PC-3 (cell line): ENCODE measurements around the gene SHISAL2A. TPM values are rescaled to one million over a fixed set of nuclear protein-coding genes. Genes with fewer than 3 reads are reported as not detected.

Experiments
- ATAC-seq: fragments of 200-7000 bp; cut with Tn5 transposase; 2 replicates; pipeline ENCODE4 v1.9.1; 2020; ENCODE audit warnings: mild to moderate bottlenecking, moderate library complexity
- BruUV-seq: library from RNA; stranded (reverse); fragments of 400-500 nt; replicated peaks from 2 replicates; lab custom pipeline; 2021; lab: Mats Ljungman, UMichigan
- CTCF ChIA-PET: fragments of 300-600 bp; sonication (Branson Sonifier 250); formaldehyde crosslinking; loops from one replicate; lab custom pipeline; 2022; ENCODE audit warnings: antibody characterized with exemption; lab: Charles Lee
- POLR2A ChIA-PET: fragments of 300-600 bp; sonication (Branson Sonifier 250); formaldehyde crosslinking; loops from one replicate; lab custom pipeline; 2022; ENCODE audit warnings: antibody characterized with exemption; ENCODE audit not compliant: unreplicated experiment; lab: Charles Lee
- DNase-seq: peaks from one replicate; pipeline ENCODE4 v3.0.0-alpha.2; 2015
- H2AFZ ChIP-seq: fragments of 300-600 bp; sonication (generic); 2 replicates; pipeline ENCODE4 v1.6.0; 2016; ENCODE audit warnings: antibody characterized with exemption, low read length
- H3F3A ChIP-seq: fragments of 300-600 bp; sonication (generic); one replicate; pipeline ENCODE4 v1.6.0; 2017; ENCODE audit warnings: antibody characterized with exemption, low read length, control low read depth, mild to moderate bottlenecking; ENCODE audit not compliant: unreplicated experiment
- H3K27ac ChIP-seq: fragments of 300-600 bp; sonication (generic); 2 replicates; pipeline ENCODE4 v1.5.1; 2016; ENCODE audit warnings: mild to moderate bottlenecking, low read length
- H3K27me3 ChIP-seq: fragments of 300-600 bp; sonication (generic); 2 replicates; pipeline ENCODE4 v1.6.1; 2016; ENCODE audit warnings: low read length, mixed read lengths
- H3K36me3 ChIP-seq: fragments of 300-600 bp; sonication (generic); 2 replicates; pipeline ENCODE4 v1.6.1; 2016; ENCODE audit warnings: low read depth, mixed run types, low read length, mixed read lengths
- H3K4me1 ChIP-seq: fragments of 300-600 bp; sonication (generic); 2 replicates; pipeline ENCODE4 v1.5.1; 2016; ENCODE audit warnings: low read length; ENCODE audit not compliant: insufficient read depth
- H3K4me2 ChIP-seq: fragments of 300-600 bp; sonication (generic); 2 replicates; pipeline ENCODE4 v1.6.0; 2016; ENCODE audit warnings: low read length
- H3K4me3 ChIP-seq: fragments of 300-600 bp; sonication (generic); 2 replicates; pipeline ENCODE4 v1.5.1; 2016; ENCODE audit warnings: mild to moderate bottlenecking, low read length, mixed read lengths
- H3K79me2 ChIP-seq: fragments of 300-600 bp; sonication (generic); 2 replicates; pipeline ENCODE4 v1.6.1; 2017; ENCODE audit warnings: low read length, mixed read lengths
- H3K9ac ChIP-seq: fragments of 300-600 bp; sonication (generic); 2 replicates; pipeline ENCODE4 v1.6.0; 2016; ENCODE audit warnings: mild to moderate bottlenecking, low read length
- H3K9me2 ChIP-seq: fragments of 300-600 bp; sonication (generic); replicated peaks from 2 replicates; pipeline ENCODE4 v1.6.1; 2016; ENCODE audit warnings: mixed run types, low read length, mixed read lengths
- H3K9me3 ChIP-seq: fragments of 300-600 bp; sonication (generic); 2 replicates; pipeline ENCODE4 v1.6.1; 2016; ENCODE audit warnings: low read length, mixed read lengths
- H4K20me1 ChIP-seq: fragments of 300-600 bp; sonication (generic); 2 replicates; pipeline ENCODE4 v1.6.1; 2016; ENCODE audit warnings: low read length, mixed read lengths
- CTCF ChIP-seq: fragments of 300-600 bp; sonication (generic); conservative IDR thresholded peaks from 2 replicates; pipeline ENCODE4 v1.5.1; 2017; ENCODE audit warnings: antibody characterized with exemption, low read depth, mild to moderate bottlenecking, low read length
- EZH2 ChIP-seq: fragments of 300-600 bp; sonication (generic); IDR thresholded peaks from one replicate; pipeline ENCODE4 v1.6.1; 2017; ENCODE audit warnings: antibody characterized with exemption, mild to moderate bottlenecking, low read length; ENCODE audit not compliant: unreplicated experiment
- EZH2phosphoT487 ChIP-seq: fragments of 300-600 bp; sonication (generic); IDR thresholded peaks from 2 replicates; pipeline ENCODE4 v1.6.1; 2018; ENCODE audit warnings: mild to moderate bottlenecking, antibody characterized with exemption, low read length, borderline replicate concordance
- intact Hi-C: fragments of 100-400 bp; cut with micrococcal nuclease; formaldehyde crosslinking; loops from 2 replicates; pipeline ENCODE4 v1.9.0; 2023
- total RNA-seq: library from RNA; depleted of rRNA; stranded (reverse); fragments of >200 nt; gene quantifications from 2 replicates; pipeline ENCODE4 v1.2.3, GENCODE V29; 2014

SHISAL2A gene
- total RNA-seq, 1 experiment from 2014 or later = not detected

- no peak for TF ChIP-seq EZH2phosphoT487
- no peak for TF ChIP-seq EZH2
- TF ChIP-seq CTCF = no peak
- ChIA-PET CTCF (no interaction called here), POLR2A (no interaction called here)
- BruUV-seq = no TSS peak
- no peaks in the 10 kb centered on the region for H3K79me2 ChIP-seq
- H3K27me3 ChIP-seq = no peaks in the 10 kb centered on the region
- no peaks in the 10 kb centered on the region for H3K4me1 ChIP-seq
- intact Hi-C loops = no loop called here
- H2AFZ ChIP-seq = no peak overlapping the region
- H3K4me3 ChIP-seq = no peak overlapping the region
- H3K27ac ChIP-seq = no peak overlapping the region
- H4K20me1 ChIP-seq = no peaks in the 10 kb centered on the region
- no peak for DNase-seq
- H3K4me2 ChIP-seq = no peak overlapping the region
- no peak overlapping the region for H3K9ac ChIP-seq
- no peaks in the 10 kb centered on the region for H3K9me2 ChIP-seq
- H3K36me3 ChIP-seq = no peaks in the 10 kb centered on the region
- ATAC-seq = no peak
- H3F3A ChIP-seq = no peaks in the 10 kb centered on the region
- peaks cover 9% of the 10 kb centered on the region for H3K9me3 ChIP-seq
These were observed 9.2 kb upstream of the SHISAL2A start for GRCh38 chr1:52623812-52624211.

- no peak overlapping the region for H3K9ac ChIP-seq
- no peaks in the 10 kb centered on the region for H4K20me1 ChIP-seq
- no peak overlapping the region for H2AFZ ChIP-seq
- ChIA-PET CTCF (no interaction called here), POLR2A (no interaction called here)
- no peaks in the 10 kb centered on the region for H3K4me1 ChIP-seq
- DNase-seq = no peak
- intact Hi-C loops = no loop called here
- no peak overlapping the region for H3K4me3 ChIP-seq
- no peak for ATAC-seq
- no peak overlapping the region for H3K27ac ChIP-seq
- TF ChIP-seq EZH2phosphoT487 (no peak), EZH2 (no peak), CTCF (no peak)
- no peak overlapping the region for H3K4me2 ChIP-seq
- H3F3A ChIP-seq = no peaks in the 10 kb centered on the region
- no TSS peak for BruUV-seq
- H3K79me2 ChIP-seq = no peaks in the 10 kb centered on the region
- H3K9me2 ChIP-seq = no peaks in the 10 kb centered on the region
- H3K36me3 ChIP-seq = no peaks in the 10 kb centered on the region
- no peaks in the 10 kb centered on the region for H3K27me3 ChIP-seq
- H3K9me3 ChIP-seq = peaks cover 4% of the 10 kb centered on the region; the same call in 1 of the 2 replicates
These were observed 5.9 kb upstream of the SHISAL2A start for GRCh38 chr1:52627028-52627427.

GRCh38 chr1:52628614-52629324 is 4.2 kb upstream of the SHISAL2A start:
- no peak for TF ChIP-seq CTCF
- TF ChIP-seq EZH2 = no peak
- TF ChIP-seq EZH2phosphoT487 = no peak
- Histone ChIP-seq H3K79me2 (no peaks in the 10 kb centered on the region), H3F3A (no peaks in the 10 kb centered on the region), H3K4me3 (no peak overlapping the region), H3K9me2 (no peaks in the 10 kb centered on the region), H3K4me1 (no peaks in the 10 kb centered on the region), H3K27ac (no peak overlapping the region), H3K9me3 (0 out of 2 replicates have a peak, but pooled peaks cover 1% of the 10 kb centered on the region), H4K20me1 (no peaks in the 10 kb centered on the region), H3K4me2 (no peak overlapping the region), H2AFZ (no peak overlapping the region), H3K27me3 (0 out of 2 replicates have a peak, but pooled peaks cover 13% of the 10 kb centered on the region), H3K9ac (no peak overlapping the region), H3K36me3 (no peaks in the 10 kb centered on the region)
- ATAC-seq (no peak), DNase-seq (no peak)
- POLR2A ChIA-PET = no interaction called here
- no TSS peak for BruUV-seq
- CTCF ChIA-PET = no interaction called here
- intact Hi-C loops = no loop called here
